Muscle of leg (tissue), 11 donors: ENCODE measurements around the gene MOCS3. TPM values are rescaled to one million over a fixed set of nuclear protein-coding genes. Genes with fewer than 3 reads are reported as not detected.
"Not testable (repeated sequence)": the region's sequence is repeated elsewhere in the genome, so short reads cannot be mapped to it uniquely, and the experiment has no call there.

Experiments used
- DNase-seq: peaks from one replicate; pipeline ENCODE4 v3.0.0; 2013
- H3K27ac ChIP-seq: one replicate; pipeline ENCODE4 v1.5.1; 2013; ENCODE audit warnings: mild to moderate bottlenecking, low read length, control low read depth
- H3K27me3 ChIP-seq: one replicate; pipeline ENCODE4 v1.6.1; 2013; ENCODE audit warnings: low read length; ENCODE audit not compliant: control insufficient read depth, insufficient read depth
- H3K36me3 ChIP-seq: one replicate; pipeline ENCODE4 v1.6.1; 2013; ENCODE audit warnings: low read length; ENCODE audit not compliant: control insufficient read depth, insufficient read depth
- H3K4me1 ChIP-seq: one replicate; pipeline ENCODE4 v1.6.1; 2013; ENCODE audit warnings: low read length; ENCODE audit not compliant: control insufficient read depth, insufficient read depth
- H3K4me3 ChIP-seq: one replicate; pipeline ENCODE4 v1.5.1; 2013; ENCODE audit warnings: low read length, control low read depth
- H3K9me3 ChIP-seq: replicated peaks from 2 replicates; pipeline ENCODE4 v1.6.1; 2013; ENCODE audit warnings: low read depth, low read length; ENCODE audit not compliant: control insufficient read depth
- WGBS: methylation state at CpG from one replicate; pipeline ENCODE4 v1.1.5; 2013; ENCODE audit warnings: missing lambda C conversion rate; ENCODE audit not compliant: insufficient coverage; 5-methylcytosine and 5-hydroxymethylcytosine counted together
- polyA plus RNA-seq, 8 donors: library from polyadenylated mRNA; unstranded; fragments of 120-200 nt; gene quantifications; one replicate each; pipeline versions ENCODE4 v1.2.1 to v1.2.3, GENCODE V29; 2013; ENCODE audit warnings: inconsistent platforms in 1 of 8, low replicate concordance in 1 of 8; ENCODE audit not compliant: insufficient read length in 8 of 8, insufficient read depth in 1 of 8
- total RNA-seq: library from RNA; stranded (reverse); fragments of 120-200 nt; gene quantifications from one replicate; pipeline ENCODE4 v1.2.4, GENCODE V29; 2013

The MOCS3 gene
- total and polyA plus RNA-seq, 9 donors = 2.9 to 4.0 (median 3.4) TPM

DNA sequence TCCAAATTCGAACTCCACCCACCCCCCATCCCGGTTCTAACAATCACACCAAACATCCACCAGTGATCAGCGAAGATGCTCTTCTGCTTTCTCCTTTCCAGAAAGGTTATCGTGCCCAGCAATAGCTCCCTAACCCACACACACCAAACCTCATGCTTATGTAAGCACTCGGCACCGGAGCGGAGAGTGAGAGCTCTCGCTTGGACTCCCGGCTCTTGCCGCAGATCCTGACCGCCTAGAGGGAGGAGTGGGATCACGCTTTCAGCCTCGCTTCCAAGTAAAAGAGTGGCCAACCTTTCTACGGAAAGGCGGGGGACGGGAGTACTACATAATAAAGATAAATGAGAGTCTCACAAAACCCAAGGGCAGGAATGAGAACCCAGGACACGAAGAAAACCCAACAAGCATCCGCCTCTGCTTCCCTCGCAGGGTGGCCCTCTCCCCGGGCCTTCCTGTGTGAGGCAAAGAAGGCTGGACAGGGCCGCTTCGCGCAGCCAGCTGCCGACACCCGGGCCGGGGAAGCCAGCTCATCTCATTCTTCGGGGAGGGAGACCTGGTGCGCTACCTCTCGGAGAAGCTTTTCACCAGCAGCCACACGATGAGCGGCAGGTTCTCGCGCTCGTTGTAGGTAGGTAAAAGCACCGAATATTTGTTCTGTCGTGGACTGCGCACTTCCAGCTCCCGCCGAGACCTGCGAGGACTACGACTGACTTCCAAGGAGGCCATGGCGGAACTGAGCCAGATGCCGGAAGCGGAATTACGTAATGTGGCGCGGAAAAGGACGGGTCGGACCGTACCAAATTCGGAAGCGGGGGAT is 612 bp upstream of the MOCS3 start, which contains the start of gene DPM1:
Gene DPM1 (minus strand): TSS at position 735 of the 817 bp plus-strand sequence. CDS start 9 bp downstream, at position 726.
- no peaks in the 10 kb centered on the region for H3K9me3 ChIP-seq
- H3K27ac ChIP-seq = peak within 1 kb of the TSS; percentile 92
- DNase-seq = peak; percentile 96
- peak within 1 kb of the TSS; percentile 89 for H3K4me3 ChIP-seq
- H3K36me3 ChIP-seq = peaks cover 16% of the 10 kb centered on the region
- WGBS = under 1% methylated on average over 38 of the region's 52 CpGs
- no peaks in the 10 kb centered on the region for H3K27me3 ChIP-seq
- H3K4me1 ChIP-seq = peaks cover 19% of the 10 kb centered on the region

DNA sequence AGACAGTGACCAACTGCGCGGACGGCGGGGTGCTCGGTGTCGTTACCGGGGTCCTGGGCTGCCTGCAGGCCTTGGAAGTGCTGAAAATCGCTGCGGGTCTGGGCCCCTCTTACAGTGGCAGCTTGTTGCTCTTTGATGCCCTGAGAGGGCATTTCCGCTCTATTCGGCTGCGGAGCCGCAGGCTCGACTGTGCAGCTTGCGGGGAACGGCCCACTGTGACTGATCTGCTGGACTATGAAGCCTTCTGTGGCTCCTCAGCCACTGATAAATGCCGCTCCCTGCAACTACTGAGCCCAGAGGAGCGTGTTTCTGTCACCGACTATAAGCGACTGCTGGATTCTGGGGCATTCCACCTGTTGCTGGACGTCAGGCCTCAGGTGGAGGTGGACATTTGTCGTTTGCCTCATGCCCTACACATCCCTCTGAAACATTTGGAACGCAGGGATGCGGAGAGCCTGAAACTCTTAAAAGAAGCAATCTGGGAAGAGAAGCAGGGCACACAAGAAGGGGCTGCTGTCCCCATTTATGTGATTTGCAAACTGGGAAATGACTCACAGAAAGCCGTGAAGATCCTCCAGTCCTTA is 1.0 kb downstream of the MOCS3 start:
- no peaks in the 10 kb centered on the region for H3K9me3 ChIP-seq
- peaks cover 13% of the 10 kb centered on the region for H3K36me3 ChIP-seq
- peaks cover 19% of the 10 kb centered on the region for H3K4me1 ChIP-seq
- H3K27ac ChIP-seq = no peak overlapping the region
- no peak for DNase-seq
- no peaks in the 10 kb centered on the region for H3K27me3 ChIP-seq
- H3K4me3 ChIP-seq = peak overlapping the region; percentile 89
- WGBS = 51% methylated on average over 22 of the region's 25 CpGs

- H3K27me3 ChIP-seq = peaks cover 4% of the 10 kb centered on the region
- no peaks in the 10 kb centered on the region for H3K4me1 ChIP-seq
- H3K4me3 ChIP-seq = no peak overlapping the region
- H3K36me3 ChIP-seq = no peaks in the 10 kb centered on the region
- no peaks in the 10 kb centered on the region for H3K9me3 ChIP-seq
- WGBS = 33% methylated on average over 6 of the region's 7 CpGs
- no peak overlapping the region for H3K27ac ChIP-seq
- DNase-seq = no peak
Measured at GRCh38 chr20:50967586-50967985, 9.0 kb downstream of the MOCS3 start.

- no peaks in the 10 kb centered on the region for H3K4me1 ChIP-seq
- DNase-seq = no peak
- H3K36me3 ChIP-seq = no peaks in the 10 kb centered on the region
- H3K27ac ChIP-seq = no peak overlapping the region
- no peak overlapping the region for H3K4me3 ChIP-seq
- 78% methylated on average over 7 of the region's 9 CpGs for WGBS
- H3K9me3 ChIP-seq = no peaks in the 10 kb centered on the region
- peaks cover 4% of the 10 kb centered on the region for H3K27me3 ChIP-seq
Measured at GRCh38 chr20:50968289-50968688, 9.7 kb downstream of the MOCS3 start.

DNA sequence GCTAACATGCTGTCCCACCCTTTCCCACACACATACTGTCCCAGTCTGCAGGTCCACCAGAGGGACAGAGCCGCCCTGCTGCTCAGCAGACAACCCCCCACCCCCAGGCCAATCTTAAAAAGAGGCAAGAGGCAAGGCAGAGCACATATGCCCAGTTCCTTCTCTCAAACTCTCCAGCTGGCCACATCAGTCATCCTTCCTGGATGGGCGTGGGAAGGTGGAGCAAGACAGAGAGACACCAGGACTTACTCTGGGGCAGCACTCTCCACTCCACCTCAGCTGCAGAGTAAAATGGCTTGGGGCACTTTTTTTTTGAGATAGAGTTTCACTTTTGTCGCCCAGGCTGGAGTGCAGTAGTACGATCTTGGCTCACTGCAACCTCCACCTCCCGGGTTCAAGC is 10.8 kb downstream of the MOCS3 start:
- 50% methylated on average over 1 of the region's 5 CpGs for WGBS
- Histone ChIP-seq H3K4me1 (no peaks in the 10 kb centered on the region), H3K36me3 (no peaks in the 10 kb centered on the region), H3K9me3 (no peaks in the 10 kb centered on the region), H3K27ac (no peak overlapping the region), H3K4me3 (no peak overlapping the region), H3K27me3 (peaks cover 4% of the 10 kb centered on the region)
- no peak for DNase-seq

DNA sequence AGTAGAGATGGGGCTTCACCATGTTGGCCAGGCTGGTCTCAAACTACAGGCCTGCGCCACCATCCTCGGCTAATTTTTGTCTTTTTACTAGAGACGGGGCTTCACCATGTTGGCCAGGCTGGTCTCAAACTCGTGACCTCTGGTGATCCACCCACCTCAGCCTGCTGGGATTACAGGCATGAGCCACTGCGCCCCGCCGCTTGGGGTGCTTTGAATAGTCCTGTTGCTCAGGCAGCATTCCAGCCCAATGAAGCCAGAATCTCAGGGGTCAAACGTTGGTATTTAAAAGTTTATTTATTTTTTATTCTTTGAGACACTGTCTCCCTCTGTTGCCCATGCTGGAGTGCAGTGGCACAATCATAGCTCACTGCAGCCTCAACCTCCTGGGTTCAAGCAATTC is 11.3 kb downstream of the MOCS3 start:
- DNase-seq = no peak
- Histone ChIP-seq H3K4me3 (no peak overlapping the region), H3K36me3 (no peaks in the 10 kb centered on the region), H3K4me1 (no peaks in the 10 kb centered on the region), H3K27me3 (peaks cover 4% of the 10 kb centered on the region), H3K9me3 (no peaks in the 10 kb centered on the region), H3K27ac (no peak overlapping the region)
- WGBS = 81% methylated on average over 4 of the region's 8 CpGs

DNA sequence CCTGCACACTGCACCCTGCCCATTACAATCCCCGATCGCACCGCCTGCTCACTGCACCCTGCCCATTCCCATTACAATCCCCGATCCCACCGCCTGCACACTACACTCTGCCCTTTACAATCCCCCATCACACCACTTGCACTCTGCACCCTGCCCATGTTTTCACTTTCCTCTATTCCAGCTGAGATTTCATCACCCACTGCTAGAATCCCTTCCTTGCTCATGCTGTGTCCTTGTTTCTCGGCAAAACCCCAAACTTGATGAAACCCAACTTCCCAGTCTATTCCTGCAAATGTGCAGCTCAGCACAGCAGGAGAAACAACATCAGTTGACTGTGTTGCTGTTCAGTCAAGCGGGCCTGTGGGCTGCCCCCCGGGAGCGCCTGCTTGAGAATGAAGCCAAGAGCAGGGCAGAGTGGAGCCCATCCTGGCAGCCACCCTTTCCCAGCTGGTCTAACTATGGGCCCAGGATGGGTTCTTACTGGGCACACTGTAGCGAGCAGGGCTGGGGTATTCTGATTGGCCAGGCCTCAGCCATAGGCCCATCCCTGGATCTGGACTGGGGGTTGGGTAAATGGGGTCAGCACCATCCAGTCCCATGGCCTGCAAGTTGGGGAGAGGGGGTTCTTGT is 17.2 kb downstream of the MOCS3 start:
- Histone ChIP-seq H3K9me3 (no peaks in the 10 kb centered on the region), H3K36me3 (no peaks in the 10 kb centered on the region), H3K27ac (no peak overlapping the region), H3K27me3 (peaks cover 18% of the 10 kb centered on the region), H3K4me3 (no peak overlapping the region), H3K4me1 (no peaks in the 10 kb centered on the region)
- no peak for DNase-seq
- WGBS = 87% methylated on average over 10 of the region's 10 CpGs

DNA sequence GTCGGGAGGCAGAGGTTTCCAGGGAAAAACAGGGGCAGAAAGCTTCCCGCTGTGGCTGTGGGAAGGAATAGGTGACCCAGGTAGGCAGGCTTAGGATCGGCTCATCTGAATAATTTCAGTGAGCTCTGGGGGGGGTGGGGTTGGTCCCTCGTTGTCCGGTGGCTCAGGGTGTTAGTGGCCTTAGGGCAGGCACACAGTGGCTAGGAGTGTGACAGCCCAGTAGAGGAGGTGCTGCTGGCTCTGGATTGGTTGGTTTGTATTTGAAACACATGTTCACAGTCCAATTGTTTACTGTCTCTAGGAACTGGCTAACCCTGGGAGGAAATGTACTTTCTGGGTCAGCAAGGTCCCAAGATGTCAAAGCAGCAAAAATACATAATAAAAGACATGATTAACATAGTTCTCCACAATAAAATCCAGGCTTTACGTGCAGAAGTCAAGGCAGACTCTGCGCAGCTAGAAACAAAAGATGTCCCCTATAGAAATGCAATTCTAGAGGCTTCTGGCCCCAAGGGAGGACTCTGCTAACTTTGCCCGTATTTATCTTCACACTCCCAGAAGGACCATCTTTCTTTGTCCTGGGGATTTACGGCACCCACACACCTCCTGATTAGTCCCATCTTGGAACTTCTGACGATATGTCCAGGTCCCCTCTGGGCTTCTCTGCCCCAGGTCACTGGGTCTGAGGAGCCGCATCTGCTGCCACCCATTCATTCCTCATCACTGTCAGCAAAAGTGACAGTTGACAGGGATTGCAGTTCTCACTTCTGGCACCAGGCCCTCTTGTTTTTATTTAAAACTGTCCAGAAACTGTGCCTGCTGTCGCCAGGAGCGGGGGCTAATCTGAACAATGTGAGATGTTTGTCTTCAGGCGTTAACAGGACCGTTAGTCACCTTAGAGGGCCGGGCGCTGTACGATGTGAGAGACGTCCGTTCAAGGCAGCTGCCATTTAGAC is 18.7 kb downstream of the MOCS3 start:
- no peaks in the 10 kb centered on the region for H3K9me3 ChIP-seq
- H3K36me3 ChIP-seq = no peaks in the 10 kb centered on the region
- no peak overlapping the region for H3K27ac ChIP-seq
- H3K4me1 ChIP-seq = peaks cover 4% of the 10 kb centered on the region
- no peak overlapping the region for H3K4me3 ChIP-seq
- H3K27me3 ChIP-seq = peaks cover 18% of the 10 kb centered on the region
- DNase-seq = no peak
- WGBS = 35% methylated on average over 20 of the region's 20 CpGs

DNA sequence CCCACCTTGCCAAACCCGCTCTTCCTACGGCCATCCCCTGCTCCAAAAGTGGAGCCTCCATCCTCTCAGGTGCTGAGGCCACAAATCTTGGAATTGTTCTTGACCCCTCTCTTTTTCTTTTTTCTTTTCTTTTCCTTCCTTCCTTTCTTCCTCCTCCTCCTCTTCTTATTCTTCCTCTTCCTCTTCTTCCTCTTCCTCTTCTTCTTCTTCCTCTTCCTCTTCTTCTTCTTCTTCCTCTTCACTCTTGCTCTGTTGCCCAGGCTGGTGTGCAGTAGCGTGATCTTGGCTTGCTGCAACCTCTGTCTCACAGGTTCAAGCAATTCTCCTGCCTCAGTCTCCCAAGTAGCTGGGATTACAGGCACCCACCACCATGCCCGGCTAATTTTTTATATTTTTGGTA is 19.9 kb downstream of the MOCS3 start:
- not testable (repeated sequence) for H3K36me3 ChIP-seq, H3K4me3 ChIP-seq, H3K4me1 ChIP-seq, H3K9me3 ChIP-seq, DNase-seq, H3K27ac ChIP-seq
- peaks cover 18% of the 10 kb centered on the region for H3K27me3 ChIP-seq
- 78% methylated on average over 3 of the region's 4 CpGs for WGBS
